B cell (primary cell): Measurements from ENCODE around the gene GRIK2.

Experiments
- EZH2 ChIP-seq: IDR thresholded peaks from 2 replicates; pipeline ENCODE4 v1.6.1; 2012; ENCODE audit warnings: borderline replicate concordance, low read depth, mild to moderate bottlenecking, moderate library complexity, low read length; ENCODE audit not compliant: insufficient read depth, poor library complexity, severe bottlenecking
- TF ChIP-seq, protein P1 (sequence below): fragments of 200-600 bp; IDR thresholded peaks from one replicate; pipeline ENCODE4 v1.8.0; 2022; ENCODE audit warnings: antibody characterized with exemption, mild to moderate bottlenecking

DNA sequence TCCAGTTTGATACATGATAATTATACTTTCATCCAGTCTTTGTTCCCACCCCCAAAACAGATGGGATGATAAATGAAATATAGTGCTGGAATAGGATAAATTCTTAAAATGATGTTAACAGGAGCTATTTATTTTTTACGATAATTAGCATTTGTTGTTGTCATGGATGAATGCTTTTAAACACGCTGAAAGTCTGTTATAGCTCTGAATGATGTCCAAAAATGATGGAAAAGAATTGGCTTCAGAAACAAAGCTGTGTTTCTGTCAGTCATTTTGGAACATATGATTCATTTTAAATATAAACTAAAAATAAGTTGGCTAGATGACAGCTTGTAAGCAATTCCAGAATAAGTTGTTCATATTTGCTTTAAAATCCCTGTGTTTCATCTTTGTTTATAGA, 237.4 kb downstream of the GRIK2 start:
- TF ChIP-seq EZH2: no peak
- TF ChIP-seq, protein P1, sequence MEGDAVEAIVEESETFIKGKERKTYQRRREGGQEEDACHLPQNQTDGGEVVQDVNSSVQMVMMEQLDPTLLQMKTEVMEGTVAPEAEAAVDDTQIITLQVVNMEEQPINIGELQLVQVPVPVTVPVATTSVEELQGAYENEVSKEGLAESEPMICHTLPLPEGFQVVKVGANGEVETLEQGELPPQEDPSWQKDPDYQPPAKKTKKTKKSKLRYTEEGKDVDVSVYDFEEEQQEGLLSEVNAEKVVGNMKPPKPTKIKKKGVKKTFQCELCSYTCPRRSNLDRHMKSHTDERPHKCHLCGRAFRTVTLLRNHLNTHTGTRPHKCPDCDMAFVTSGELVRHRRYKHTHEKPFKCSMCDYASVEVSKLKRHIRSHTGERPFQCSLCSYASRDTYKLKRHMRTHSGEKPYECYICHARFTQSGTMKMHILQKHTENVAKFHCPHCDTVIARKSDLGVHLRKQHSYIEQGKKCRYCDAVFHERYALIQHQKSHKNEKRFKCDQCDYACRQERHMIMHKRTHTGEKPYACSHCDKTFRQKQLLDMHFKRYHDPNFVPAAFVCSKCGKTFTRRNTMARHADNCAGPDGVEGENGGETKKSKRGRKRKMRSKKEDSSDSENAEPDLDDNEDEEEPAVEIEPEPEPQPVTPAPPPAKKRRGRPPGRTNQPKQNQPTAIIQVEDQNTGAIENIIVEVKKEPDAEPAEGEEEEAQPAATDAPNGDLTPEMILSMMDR: no peak
